Kidney (tissue), 14 donors: ENCODE measurements around the gene SESN1. TPM values are rescaled to one million over a fixed set of nuclear protein-coding genes. Genes with fewer than 3 reads are reported as not detected.

Experiments used
- DNase-seq, 5 donors: peaks; one replicate each; pipeline ENCODE4 v3.0.0-alpha.2; 2013 to 2020
- FAIRE-seq: peaks from 2 replicates; lab custom pipeline; 2012; peaks lifted over from hg19 to GRCh38; lab: Jason Lieb, UNC
- H3K27ac ChIP-seq, 2 donors: one replicate each; pipeline ENCODE4 v1.7.0; 2013; ENCODE audit warnings: low read depth in 2 of 2, low read length in 2 of 2, inconsistent platforms in 1 of 2
- H3K27me3 ChIP-seq: one replicate; pipeline ENCODE4 v1.7.1; 2013; ENCODE audit warnings: low read length, inconsistent platforms; ENCODE audit not compliant: control insufficient read depth, insufficient read depth
- H3K36me3 ChIP-seq, 3 donors: one replicate each; pipeline versions ENCODE4 v1.7.0 to v1.7.1; 2013; ENCODE audit warnings: low read length in 3 of 3, control low read depth in 1 of 3, inconsistent platforms in 1 of 3; ENCODE audit not compliant: insufficient read depth in 3 of 3, control insufficient read depth in 2 of 3
- H3K4me1 ChIP-seq, 3 donors: one replicate each; pipeline versions ENCODE4 v1.7.0 to v1.7.1; 2013; ENCODE audit warnings: low read length in 3 of 3, inconsistent platforms in 1 of 3, low read depth in 1 of 3; ENCODE audit not compliant: control insufficient read depth in 2 of 3, insufficient read depth in 2 of 3
- H3K4me3 ChIP-seq, 3 donors: one replicate each; pipeline versions ENCODE4 v1.7.0 to v1.8.1; 2013; ENCODE audit warnings: low read length in 3 of 3, control low read depth in 1 of 3, inconsistent platforms in 1 of 3
- H3K9ac ChIP-seq, 3 donors: one replicate each; pipeline versions ENCODE4 v1.7.0 to v1.7.1; 2013; ENCODE audit warnings: low read length in 3 of 3, control low read depth in 1 of 3, inconsistent platforms in 1 of 3
- H3K9me3 ChIP-seq, 3 donors: one replicate each; pipeline versions ENCODE4 v1.7.0 to v1.7.1; 2013; ENCODE audit warnings: low read length in 3 of 3, control low read depth in 1 of 3, inconsistent platforms in 1 of 3; ENCODE audit not compliant: control insufficient read depth in 2 of 3, insufficient read depth in 1 of 3
- CTCF ChIP-seq: IDR thresholded peaks from 3 replicates; pipeline ENCODE4 v1.5.1; 2012; ENCODE audit warnings: mild to moderate bottlenecking, moderate library complexity, borderline replicate concordance; ENCODE audit not compliant: insufficient read depth; ENCODE audit errors: extremely low read depth
- intact Hi-C: fragments of 100-400 bp; cut with DNase I; formaldehyde crosslinking; loops from one replicate; pipeline ENCODE4 v1.11.1; 2022
- polyA plus RNA-seq: library from polyadenylated mRNA; stranded (reverse); fragments of 350-450 nt; fragmentation: Illumina TruSeq; extraction: RNeasy Lipid Tissue Mini Kit (QIAGEN cat#74804); gene quantifications from one replicate; pipeline ENCODE4 v1.2.3, GENCODE V29; 2014; ENCODE audit warnings: low read depth, low replicate concordance; ENCODE audit not compliant: insufficient read depth
- total RNA-seq: library from RNA; stranded (reverse); fragmentation: NEBNext Ultra II Directional; extraction: Animal tissue kit (Norgen Biotek cat#: 25700); gene quantifications from one replicate; pipeline ENCODE4 v1.2.1, GENCODE V29; 2021
- donor health status: control.
- donor health status: control.
- donor health status: control.
- donor health status: control.
- donor health status: control.
- donor health status: DM: yes; HTN: yes; CAD: no.
- donor health status: Normal renal cell carcinoma (clear cell type).

The SESN1 gene
- total and polyA plus RNA-seq, 2 donors from 2014 or later: 14.8 to 26.0 TPM

- TF ChIP-seq CTCF: no peak
- H3K4me1 ChIP-seq: peaks cover 3 to 11% (median 10%) of the 10 kb centered on the region in 3 donors
- H3K4me3 ChIP-seq: no peak overlapping the region
- FAIRE-seq (no peak), DNase-seq (no peak)
- H3K36me3 ChIP-seq: no peaks in the 10 kb centered on the region
- H3K9ac ChIP-seq: no peak overlapping the region
- H3K9me3 ChIP-seq: no peaks in the 10 kb centered on the region
- intact Hi-C loops: no loop called here
- no peaks in the 10 kb centered on the region for H3K27me3 ChIP-seq
- no peak overlapping the region for H3K27ac ChIP-seq
Observed at GRCh38 chr6:109006818-109007217, 87.8 kb downstream of the SESN1 start.

DNA sequence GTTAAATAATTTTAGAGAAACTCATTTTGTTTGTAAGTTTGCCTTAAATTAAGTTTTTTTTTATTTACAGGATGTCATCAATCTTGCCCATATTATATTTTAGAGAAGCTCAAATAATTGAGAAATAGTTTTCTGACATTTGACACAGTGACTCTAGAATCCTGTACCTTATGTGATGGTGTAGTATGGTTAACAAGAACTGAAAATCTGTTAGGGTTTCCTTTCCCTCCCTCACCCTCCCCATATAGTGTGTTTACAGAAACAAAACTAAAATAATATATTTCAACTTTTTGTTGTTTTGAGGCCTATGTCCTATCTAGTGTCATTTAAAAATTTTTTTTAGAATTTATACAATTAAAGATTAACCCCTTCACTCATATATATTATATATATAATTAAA is 91.8 kb downstream of the SESN1 start:
- Histone ChIP-seq H3K36me3 (peaks cover 0 to 16% (median 11%) of the 10 kb centered on the region in 3 donors), H3K27ac (no peak overlapping the region), H3K4me1 (peaks cover 4 to 14% (median 10%) of the 10 kb centered on the region in 3 donors), H3K27me3 (no peaks in the 10 kb centered on the region), H3K4me3 (no peak overlapping the region), H3K9ac (no peak overlapping the region), H3K9me3 (no peaks in the 10 kb centered on the region)
- no peak for TF ChIP-seq CTCF
- DNase-seq (no peak), FAIRE-seq (peak; percentile 46)
- intact Hi-C loops: no loop called here

- peaks cover 4 to 14% (median 9%) of the 10 kb centered on the region in 3 donors for H3K4me1 ChIP-seq
- peak overlapping the region in 1 of 3 donors; percentile 6 for H3K4me3 ChIP-seq
- FAIRE-seq (no peak), DNase-seq (no peak)
- TF ChIP-seq CTCF: no peak
- intact Hi-C loops: no loop called here
- H3K27ac ChIP-seq: peak overlapping the region in 1 of 2 donors; percentile 38
- peaks cover 0 to 16% (median 11%) of the 10 kb centered on the region in 3 donors for H3K36me3 ChIP-seq
- H3K9me3 ChIP-seq: no peaks in the 10 kb centered on the region
- no peak overlapping the region for H3K9ac ChIP-seq
- no peaks in the 10 kb centered on the region for H3K27me3 ChIP-seq
Observed at GRCh38 chr6:109002051-109002697, 92.5 kb downstream of the SESN1 start.
